Measurements from ENCODE around the gene SRMS. TPM values are rescaled to one million over a fixed set of nuclear protein-coding genes. Genes with fewer than 3 reads are reported as not detected.

Gene SRMS
- total RNA-seq, 1 experiment from 2014 or later, result 0.79 TPM

GRCh38 chr20:63536997-63537524 is 10.5 kb downstream of the SRMS start, which contains the start of gene PTK6:
Gene PTK6, minus strand, starts transcription at chr20:63537376. Its CDS starts 62 bp downstream, at chr20:63537314.
- no peaks in the 10 kb centered on the region for H3K27me3 ChIP-seq (ENCODE audit: insufficient read depth, low read length)
- no peaks in the 10 kb centered on the region for H3K79me2 ChIP-seq (ENCODE audit: insufficient read depth, low read length)
- H4K8ac ChIP-seq (replicated peaks; ENCODE audit: insufficient read length, low read depth, low read length), result no peak within 1 kb of the TSS
- no peaks in the 10 kb centered on the region for H3K9me3 ChIP-seq (ENCODE audit: control insufficient read depth, low read depth, low read length)
- no peak within 1 kb of the TSS for H4K91ac ChIP-seq (ENCODE audit: insufficient read length, low read depth, low read length)
- no peak within 1 kb of the TSS for H2BK20ac ChIP-seq (ENCODE audit: low read depth, low read length, poor library complexity, severe bottlenecking)
- no peak within 1 kb of the TSS for H3K4ac ChIP-seq (ENCODE audit: low read depth, low read length)
- peak within 1 kb of the TSS in 2 of 3 experiments; percentile 49 to 61; a peak in 3 of 7 replicates for H3K27ac Mint-ChIP-seq
- H3K36me3 Mint-ChIP-seq (ENCODE audit: insufficient read depth in 1 of 3, low read depth in 3 of 3), result no peaks in the 10 kb centered on the region
- H3K27ac ChIP-seq (ENCODE audit: insufficient read length, low read depth, low read length), result no peak within 1 kb of the TSS
- peaks cover 2% of the 10 kb centered on the region for H4K20me1 ChIP-seq (ENCODE audit: control insufficient read depth, insufficient read depth, insufficient read length)
- no peaks in the 10 kb centered on the region for H3K79me1 ChIP-seq (ENCODE audit: insufficient read depth, low read depth, low read length, poor library complexity, severe bottlenecking)
- H4K5ac ChIP-seq (ENCODE audit: insufficient read length, low read depth, low read length), result no peak within 1 kb of the TSS
- H3K14ac ChIP-seq (ENCODE audit: insufficient read depth, low read length), result no peak within 1 kb of the TSS
- H3K4me2 ChIP-seq (ENCODE audit: insufficient read depth, insufficient read length, low read length), result peak within 1 kb of the TSS; percentile 9
- no peak within 1 kb of the TSS for H2BK5ac ChIP-seq (ENCODE audit: insufficient read length, low read length)
- no peaks in the 10 kb centered on the region for H3K4me1 ChIP-seq (ENCODE audit: insufficient read depth, low read length)
- H2BK120ac ChIP-seq (ENCODE audit: low read depth, low read length, poor library complexity, severe bottlenecking), result no peak within 1 kb of the TSS
- no peak within 1 kb of the TSS for H3K9ac ChIP-seq (ENCODE audit: extremely low read depth, insufficient read length, low read length)
- H2BK15ac ChIP-seq (ENCODE audit: low read depth, low read length), result no peak within 1 kb of the TSS
- no peak within 1 kb of the TSS for H2AK5ac ChIP-seq (ENCODE audit: insufficient read length, low read length)
- H3K56ac ChIP-seq (ENCODE audit: insufficient read length, low read depth, low read length), result no peak within 1 kb of the TSS
- H3K9me3 Mint-ChIP-seq, result no peaks in the 10 kb centered on the region
- no peak within 1 kb of the TSS for H2BK12ac ChIP-seq (ENCODE audit: insufficient read length, low read depth, low read length)
- no CpG with 5 or more reads among the region's 29 CpGs for WGBS (ENCODE audit: extremely low coverage, insufficient read length, low lambda C conversion rate)
- peaks cover 3 to 8% of the 10 kb centered on the region in 2 experiments; a peak in 3 of 4 replicates for H3K4me1 Mint-ChIP-seq
- H2AFZ ChIP-seq (ENCODE audit: low read length), result no peak within 1 kb of the TSS
- no peak within 1 kb of the TSS for H3K18ac ChIP-seq (ENCODE audit: insufficient read length, low read depth, low read length)
- no peak for DNase-seq
- TF ChIP-seq CTCF (conservative IDR thresholded peaks at IDR 0.05), result no peak
- no peaks in the 10 kb centered on the region for H3K27me3 Mint-ChIP-seq (ENCODE audit: low read depth)
- peak within 1 kb of the TSS; percentile 49 to 55; a peak in 3 of 5 replicates for H3K4me3 Mint-ChIP-seq
- H3K23ac ChIP-seq (ENCODE audit: insufficient read length, low read depth, low read length), result no peak within 1 kb of the TSS
- no peak within 1 kb of the TSS for H3T11ph ChIP-seq (ENCODE audit: low read length)
- H3K23me2 ChIP-seq (ENCODE audit: insufficient read length, low read depth, low read length, poor library complexity, severe bottlenecking), result no peaks in the 10 kb centered on the region

All from H9 (cell line).